GM12878 (cell line): ENCODE measurements around the gene RBM15. TPM values are rescaled to one million over a fixed set of nuclear protein-coding genes. Genes with fewer than 3 reads are reported as not detected.

Experiments used
- ATAC-seq: fragments of 200-7000 bp; cut with Tn5 transposase; 3 replicates; pipeline ENCODE4 v1.9.1; 2020; ENCODE audit warnings: mild to moderate bottlenecking, moderate library complexity
- BruUV-seq: library from RNA; stranded (reverse); fragments of 400-500 nt; replicated peaks from 2 replicates; lab custom pipeline; 2021; lab: Mats Ljungman, UMichigan
- CTCF ChIA-PET: fragments of 300-600 bp; sonication (Branson Sonifier 250); formaldehyde crosslinking; extraction: SDS; loops from one replicate; lab custom pipeline; 2021; ENCODE audit warnings: inconsistent platforms; lab: Yijun Ruan, JAX
- POLR2A ChIA-PET: fragments of 350-600 bp; formaldehyde crosslinking; extraction: SDS; loops from one replicate; lab custom pipeline; 2021; ENCODE audit warnings: inconsistent platforms; lab: Charles Lee
- RAD21 ChIA-PET: fragments of 300-600 bp; sonication (Branson Sonifier 250); formaldehyde crosslinking; loops from one replicate; lab custom pipeline; 2023; ENCODE audit warnings: antibody characterized with exemption; ENCODE audit not compliant: unreplicated experiment; lab: Charles Lee
- SMC1A ChIA-PET: fragments of 300-600 bp; sonication (Branson Sonifier 250); formaldehyde crosslinking; loops from one replicate; lab custom pipeline; 2023; ENCODE audit not compliant: unreplicated experiment, uncharacterized antibody; lab: Charles Lee
- DNase-seq: peaks from one replicate; pipeline ENCODE4 v3.0.0-alpha.2; 2011; ENCODE audit warnings: low read depth, low spot score
- FAIRE-seq: peaks from 3 replicates; lab custom pipeline; 2011; peaks lifted over from hg19 to GRCh38; lab: Jason Lieb, UNC
- H2AFZ ChIP-seq: 2 replicates; pipeline ENCODE4 v1.6.0; 2011; ENCODE audit warnings: low read depth, low read length, control low read depth; ENCODE audit not compliant: control insufficient read depth
- H3K27ac ChIP-seq: 2 replicates; pipeline ENCODE4 v1.5.1; 2011; ENCODE audit warnings: control low read depth; ENCODE audit not compliant: control insufficient read depth, insufficient read depth
- H3K27me3 ChIP-seq, 2 experiments: replicated peaks in 1 of 2; 2 replicates each; pipeline versions ENCODE4 v1.6.0 to v1.6.1; 2011; ENCODE audit warnings: low read length in 1 of 2; ENCODE audit not compliant: control insufficient read depth in 2 of 2, insufficient read depth in 2 of 2
- H3K36me3 ChIP-seq, 2 experiments: 2 replicates each; pipeline ENCODE4 v1.5.1; 2011; ENCODE audit warnings: low read length in 1 of 2; ENCODE audit not compliant: control insufficient read depth in 2 of 2, insufficient read depth in 2 of 2
- H3K4me1 ChIP-seq: 2 replicates; pipeline ENCODE4 v1.6.1; 2011; ENCODE audit warnings: mild to moderate bottlenecking, low read length, moderate library complexity, mixed read lengths; ENCODE audit not compliant: control insufficient read depth, insufficient read depth
- H3K4me2 ChIP-seq: 2 replicates; pipeline ENCODE4 v1.6.0; 2011; ENCODE audit warnings: control low read depth; ENCODE audit not compliant: control insufficient read depth, insufficient read depth
- H3K4me3 ChIP-seq: fragments of 200-600 bp; sonication (generic); 2 replicates; pipeline ENCODE4 v1.5.1; 2016
- H3K79me2 ChIP-seq: 2 replicates; pipeline ENCODE4 v1.6.0; 2011; ENCODE audit warnings: low read length; ENCODE audit not compliant: control insufficient read depth, insufficient read depth
- H3K9ac ChIP-seq: 2 replicates; pipeline ENCODE4 v1.8.0; 2011; ENCODE audit warnings: low read length, control low read depth, mixed read lengths; ENCODE audit not compliant: control insufficient read depth, insufficient read depth
- H3K9me3 ChIP-seq: replicated peaks from 3 replicates; pipeline ENCODE4 v1.5.1; 2011; ENCODE audit warnings: mild to moderate bottlenecking, low read length; ENCODE audit not compliant: control insufficient read depth, insufficient read depth
- H4K20me1 ChIP-seq: 2 replicates; pipeline ENCODE4 v1.6.0; 2011; ENCODE audit not compliant: control insufficient read depth, insufficient read depth
- CBFB ChIP-seq: IDR thresholded peaks from 2 replicates; pipeline ENCODE4 v1.6.1; 2016; ENCODE audit warnings: antibody characterized with exemption, low read depth
- MYB ChIP-seq: fragments of 150-350 bp; IDR thresholded peaks from 2 replicates; pipeline ENCODE4 v1.6.1; 2014; ENCODE audit warnings: mild to moderate bottlenecking, low read depth, low read length, borderline replicate concordance
- NFIC ChIP-seq: IDR thresholded peaks from 2 replicates; pipeline ENCODE4 v1.6.1; 2012; ENCODE audit warnings: low read depth, mild to moderate bottlenecking, inconsistent platforms, low read length, moderate library complexity
- NFYB ChIP-seq: IDR thresholded peaks from 2 replicates; pipeline ENCODE4 v1.6.1; 2011; ENCODE audit warnings: low read depth, mild to moderate bottlenecking, low read length, improper control_type of control experiment, moderate library complexity; ENCODE audit not compliant: insufficient read depth
- SRF ChIP-seq, 2 experiments: IDR thresholded peaks; 2 replicates each; pipeline ENCODE4 v1.6.1; 2011; ENCODE audit warnings: low read depth in 2 of 2, low read length in 2 of 2, mild to moderate bottlenecking in 1 of 2, moderate library complexity in 1 of 2
- USF2 ChIP-seq: IDR thresholded peaks from 2 replicates; pipeline ENCODE4 v1.6.1; 2011; ENCODE audit warnings: low read depth, low read length, improper control_type of control experiment, borderline replicate concordance
- YY1 ChIP-seq: IDR thresholded peaks from 2 replicates; pipeline ENCODE4 v1.6.1; 2011; ENCODE audit warnings: low read depth, mild to moderate bottlenecking, low read length
- WGBS: methylation state at CpG from one replicate; pipeline ENCODE4 v1.1.6; 2016; ENCODE audit warnings: low lambda C conversion rate; ENCODE audit not compliant: insufficient replicate concordance, insufficient coverage; ENCODE audit errors: missing lambda C conversion rate; 5-methylcytosine and 5-hydroxymethylcytosine counted together
- in situ Hi-C: fragments of 300-500 bp; cut with MboI; formaldehyde crosslinking; loops from 9 replicates; pipeline ENCODE4 v1.14.3; 2018; ENCODE audit warnings: mixed read lengths
- intact Hi-C: fragments of 100-400 bp; cut with micrococcal nuclease; formaldehyde crosslinking; loops from one replicate; pipeline ENCODE4 v1.14.2; 2022; ENCODE audit not compliant: unreplicated experiment
- polyA plus RNA-seq, 11 experiments: library from polyadenylated mRNA; depleted of rRNA in 4 of 11; unstranded in 6 of 11; stranded (reverse) in 5 of 11; fragments of >200 nt; fragmentation: Nextera tagmentation in 4 of 11; fragmentation: Illumina TruSeq in 1 of 11; extraction: Ambion mirVana in 4 of 11; extraction: Trizol in 1 of 11; gene quantifications; 1 replicate in 1 of 11; 2 replicates in 10 of 11; pipeline versions ENCODE4 v1.2.1 to v1.2.3, GENCODE V29; 2011 to 2016; ENCODE audit warnings: inconsistent platforms in 2 of 11, missing spikeins in 2 of 11, low read depth in 1 of 11
- total RNA-seq, 4 experiments: library from RNA; depleted of rRNA in 3 of 4; stranded (reverse); fragments of >200 nt in 3 of 4; fragmentation: Illumina TruSeq in 1 of 4; extraction: Trizol in 1 of 4; gene quantifications; 2 replicates each; pipeline versions ENCODE4 v1.2.1 to v1.2.3, GENCODE V29; 2013 to 2021

Gene RBM15
- total and polyA plus RNA-seq, 10 of the 15 experiments (the other 5 are each of a cell fraction or from before 2014, with no cell fraction given) = 3.1 to 63.2 (median 26.7) TPM

GRCh38 chr1:110393691-110394492, 54.7 kb downstream of the RBM15 start:
- H3K4me3 ChIP-seq = no peak overlapping the region
- no peak overlapping the region for H3K27ac ChIP-seq
- FAIRE-seq (no peak), ATAC-seq (no peak), DNase-seq (no peak)
- no peak for TF ChIP-seq NFIC
- TF ChIP-seq CBFB = no peak
- TF ChIP-seq NFYB = no peak
- no peak for TF ChIP-seq YY1
- no peak for TF ChIP-seq USF2
- TF ChIP-seq MYB = no peak
- TF ChIP-seq SRF (IDR thresholded peaks at IDR 0.05; ENCODE audit: low read depth in 2 of 2, low read length in 2 of 2) = no peak
- WGBS = 78% methylated on average over 3 of the region's 3 CpGs
- ChIA-PET SMC1A (interaction anchor here (1.0 to 1.9 kb wide), 3 partner anchors 9 to 55 kb away, joined by 3 to 5 read pairs (median 4); partner anchors contain the start of gene RBM15), RAD21 (interaction anchor here (1.2 kb wide), 1 partner anchor 54 kb away, joined by 3 read pairs; no protein-coding TSS in a partner anchor), CTCF (interaction anchor here (0.8 to 2.0 kb wide), 9 partner anchors 9 to 186 kb away, joined by 3 to 6 read pairs (median 3); partner anchors contain the start of gene RBM15), POLR2A (no interaction called here)
- H3K79me2 ChIP-seq = no peaks in the 10 kb centered on the region
- no peaks in the 10 kb centered on the region for H3K4me1 ChIP-seq
- H3K36me3 ChIP-seq = peaks cover 0 to 4% of the 10 kb centered on the region in 2 experiments; a peak in 1 of 4 replicates
- no peak overlapping the region for H3K9ac ChIP-seq
- H3K4me2 ChIP-seq = no peak overlapping the region
- H3K9me3 ChIP-seq = no peaks in the 10 kb centered on the region; the same call in 2 of the 3 replicates
- no peak overlapping the region for H2AFZ ChIP-seq
- H4K20me1 ChIP-seq = no peaks in the 10 kb centered on the region
- no TSS peak for BruUV-seq
- H3K27me3 ChIP-seq = no peaks in the 10 kb centered on the region
- in situ Hi-C loops = no loop called here
- intact Hi-C loops = no loop called here
